Stimulated activated CD4-positive, alpha-beta T cell treated with anti-CD3 and anti-CD28 coated beads, Interleukin-4, amount 100 ng/mL, for 1 hour (primary cell): ENCODE data around the gene EXO1.

Experiments
- DNase-seq: peaks from one replicate; pipeline ENCODE4 v3.0.0-alpha.2; 2020

EXO1 gene

GRCh38 chr1:241895013-241895412 lies 47.0 kb downstream of the EXO1 start:
- DNase-seq = no peak

- DNase-seq = no peak
Observed at GRCh38 chr1:241896670-241896962, 48.6 kb downstream of the EXO1 start.

GRCh38 chr1:241899210-241899609 lies 51.2 kb downstream of the EXO1 start:
- no peak for DNase-seq

GRCh38 chr1:241900381-241900780 lies 52.4 kb downstream of the EXO1 start:
- no peak for DNase-seq

GRCh38 chr1:241902391-241903065 lies 54.5 kb downstream of the EXO1 start:
- no peak for DNase-seq

- no peak for DNase-seq
Observed at GRCh38 chr1:241916196-241916595, 68.2 kb downstream of the EXO1 start.

GRCh38 chr1:241917487-241917886 lies 69.5 kb downstream of the EXO1 start:
- no peak for DNase-seq

GRCh38 chr1:241918879-241919278 lies 70.9 kb downstream of the EXO1 start:
- no peak for DNase-seq

GRCh38 chr1:241924080-241924808 lies 76.2 kb downstream of the EXO1 start:
- DNase-seq = no peak

GRCh38 chr1:241926141-241926540 lies 78.1 kb downstream of the EXO1 start:
- DNase-seq = no peak

GRCh38 chr1:241927321-241927720 lies 79.3 kb downstream of the EXO1 start:
- no peak for DNase-seq

GRCh38 chr1:241932845-241933244 lies 84.8 kb downstream of the EXO1 start:
- no peak for DNase-seq

- DNase-seq = no peak
Observed at GRCh38 chr1:241934201-241934848, 86.3 kb downstream of the EXO1 start.

GRCh38 chr1:241934866-241935265 lies 86.9 kb downstream of the EXO1 start:
- DNase-seq = no peak
